IMR-90 (cell line): Measurements from ENCODE around the gene CDH15. TPM values are rescaled to one million over a fixed set of nuclear protein-coding genes. Genes with fewer than 3 reads are reported as not detected.

ENCODE experiments used
- ATAC-seq: fragments of 200-7000 bp; cut with Tn5 transposase; 2 replicates; pipeline ENCODE4 v1.9.1; 2020; ENCODE audit warnings: low read depth, mild to moderate bottlenecking, moderate library complexity
- BruUV-seq: library from RNA; stranded (reverse); fragments of 400-500 nt; replicated peaks from 2 replicates; lab custom pipeline; 2021; lab: Mats Ljungman, UMichigan
- CTCF ChIA-PET: fragments of 300-600 bp; formaldehyde crosslinking; extraction: SDS; loops from one replicate; lab custom pipeline; 2021; ENCODE audit warnings: antibody characterized with exemption; lab: Yijun Ruan, JAX
- POLR2A ChIA-PET: fragments of 300-600 bp; sonication (Branson Sonifier 250); formaldehyde crosslinking; loops from one replicate; lab custom pipeline; 2022; ENCODE audit warnings: antibody characterized with exemption; ENCODE audit not compliant: unreplicated experiment; lab: Charles Lee
- DNase-seq: peaks from one replicate; pipeline ENCODE4 v3.0.0; 2013
- H2AFZ ChIP-seq: replicated peaks from 2 replicates; pipeline ENCODE3; 2013; ENCODE audit warnings: low read length, mild to moderate bottlenecking; ENCODE audit not compliant: poor library complexity
- H2AK5ac ChIP-seq: 2 replicates; pipeline ENCODE4 v1.6.1; 2013; ENCODE audit warnings: low read depth, low read length, inconsistent platforms
- H2AK9ac ChIP-seq: replicated peaks from 2 replicates; pipeline ENCODE3; 2013; ENCODE audit warnings: mild to moderate bottlenecking, low read depth, low read length, moderate library complexity; ENCODE audit not compliant: poor library complexity
- H2BK120ac ChIP-seq: 2 replicates; pipeline ENCODE4 v1.6.1; 2013; ENCODE audit warnings: low read depth, low read length, inconsistent platforms
- H2BK15ac ChIP-seq: 3 replicates; pipeline ENCODE4 v1.6.1; 2013; ENCODE audit warnings: low read depth, low read length, inconsistent platforms
- H2BK20ac ChIP-seq: 2 replicates; pipeline ENCODE4 v1.6.1; 2013; ENCODE audit warnings: low read depth, mild to moderate bottlenecking, inconsistent platforms, low read length, moderate library complexity
- H2BK5ac ChIP-seq: 2 replicates; pipeline ENCODE4 v1.6.1; 2013; ENCODE audit warnings: mild to moderate bottlenecking, low read depth, low read length, inconsistent platforms; ENCODE audit not compliant: poor library complexity, severe bottlenecking
- H3K14ac ChIP-seq: replicated peaks from 2 replicates; pipeline ENCODE4 v1.6.1; 2013; ENCODE audit warnings: low read depth, low read length, inconsistent platforms
- H3K18ac ChIP-seq: 2 replicates; pipeline ENCODE4 v1.6.1; 2013; ENCODE audit warnings: low read depth, low read length, control low read depth
- H3K23ac ChIP-seq: 2 replicates; pipeline ENCODE4 v1.6.1; 2013; ENCODE audit warnings: low read depth, low read length, inconsistent platforms
- H3K27ac ChIP-seq: 2 replicates; pipeline ENCODE4 v1.5.1; 2013; ENCODE audit warnings: mild to moderate bottlenecking, control low read depth, low read length; ENCODE audit not compliant: insufficient read depth
- H3K27me3 ChIP-seq: 2 replicates; pipeline ENCODE4 v1.6.1; 2013; ENCODE audit warnings: low read length; ENCODE audit not compliant: control insufficient read depth, insufficient read depth
- H3K36me3 ChIP-seq: 2 replicates; pipeline ENCODE4 v1.6.1; 2013; ENCODE audit warnings: low read length, mixed read lengths; ENCODE audit not compliant: control insufficient read depth, insufficient read depth
- H3K4ac ChIP-seq: 2 replicates; pipeline ENCODE4 v1.6.1; 2013; ENCODE audit warnings: low read depth, low read length, inconsistent platforms
- H3K4me1 ChIP-seq: 2 replicates; pipeline ENCODE4 v1.6.1; 2013; ENCODE audit warnings: low read length, mixed read lengths; ENCODE audit not compliant: control insufficient read depth, insufficient read depth
- H3K4me2 ChIP-seq: 2 replicates; pipeline ENCODE4 v1.6.1; 2013; ENCODE audit warnings: low read depth, mild to moderate bottlenecking, control low read depth, low read length, moderate library complexity
- H3K4me3 ChIP-seq: 2 replicates; pipeline ENCODE4 v1.5.1; 2013; ENCODE audit warnings: low read depth, mild to moderate bottlenecking, control low read depth, low read length, moderate library complexity; ENCODE audit not compliant: insufficient read depth
- H3K56ac ChIP-seq: 2 replicates; pipeline ENCODE4 v1.6.1; 2013; ENCODE audit warnings: low read length, inconsistent platforms; ENCODE audit not compliant: insufficient read depth; ENCODE audit errors: extremely low read depth
- H3K79me1 ChIP-seq, 2 experiments: 2 replicates each; pipeline ENCODE4 v1.6.1; 2013; ENCODE audit warnings: low read length in 2 of 2, inconsistent platforms in 1 of 2, low read depth in 1 of 2
- H3K9ac ChIP-seq: 2 replicates; pipeline ENCODE4 v1.6.1; 2013; ENCODE audit warnings: low read depth, low read length, control low read depth
- H3K9me1 ChIP-seq: 2 replicates; pipeline ENCODE4 v1.6.1; 2013; ENCODE audit warnings: low read length, inconsistent platforms; ENCODE audit not compliant: insufficient read depth
- H3K9me3 ChIP-seq: 2 replicates; pipeline ENCODE4 v1.6.1; 2013; ENCODE audit warnings: low read length; ENCODE audit not compliant: control insufficient read depth, insufficient read depth
- H4K20me1 ChIP-seq: 2 replicates; pipeline ENCODE4 v1.6.1; 2013; ENCODE audit warnings: low read length, inconsistent platforms; ENCODE audit not compliant: insufficient read depth
- H4K5ac ChIP-seq: 2 replicates; pipeline ENCODE4 v1.6.1; 2013; ENCODE audit warnings: mild to moderate bottlenecking, low read depth, low read length, control low read depth
- H4K8ac ChIP-seq, 2 experiments: 2 replicates each; pipeline ENCODE4 v1.6.1; 2013; ENCODE audit warnings: low read depth in 2 of 2, low read length in 2 of 2, control low read depth in 1 of 2, inconsistent platforms in 1 of 2
- H4K91ac ChIP-seq: 2 replicates; pipeline ENCODE4 v1.6.1; 2013; ENCODE audit warnings: low read depth, low read length, inconsistent platforms; ENCODE audit not compliant: insufficient read depth
- CEBPB ChIP-seq: IDR thresholded peaks from 2 replicates; pipeline ENCODE4 v1.6.1; 2012; ENCODE audit warnings: low read depth, low read length, improper control_type of control experiment
- CTCF ChIP-seq: conservative IDR thresholded peaks from 2 replicates; pipeline ENCODE4 v1.5.1; 2012; ENCODE audit warnings: mild to moderate bottlenecking, low read depth, low read length, improper control_type of control experiment
- MAFK ChIP-seq: IDR thresholded peaks from 2 replicates; pipeline ENCODE4 v1.6.1; 2012; ENCODE audit warnings: low read depth, low read length, improper control_type of control experiment
- RCOR1 ChIP-seq: IDR thresholded peaks from 2 replicates; pipeline ENCODE4 v1.6.1; 2012; ENCODE audit warnings: mild to moderate bottlenecking, low read length, improper control_type of control experiment; ENCODE audit not compliant: insufficient replicate concordance
- RFX5 ChIP-seq: IDR thresholded peaks from 2 replicates; pipeline ENCODE4 v1.8.0; 2012; ENCODE audit warnings: low read depth, mild to moderate bottlenecking, low read length, moderate library complexity
- SMC3 ChIP-seq: fragments of 150-350 bp; IDR thresholded peaks from 2 replicates; pipeline ENCODE4 v1.6.1; 2016; ENCODE audit warnings: low read depth, mild to moderate bottlenecking, antibody characterized with exemption, low read length, moderate library complexity
- WGBS, 2 experiments: methylation state at CpG; one replicate each; pipeline versions ENCODE4 v1.1.5 to v1.1.7; 2013; ENCODE audit warnings: missing lambda C conversion rate in 2 of 2; ENCODE audit not compliant: insufficient read length in 1 of 2; ENCODE audit errors: extremely low coverage in 2 of 2; 5-methylcytosine and 5-hydroxymethylcytosine counted together
- dilution Hi-C: fragments of 300-500 bp; cut with HindIII; formaldehyde crosslinking; loops from one replicate; pipeline ENCODE4 v1.14.3; 2018; ENCODE audit warnings: low sequenced_read_pairs; ENCODE audit not compliant: unreplicated experiment
- in situ Hi-C: fragments of 300-500 bp; cut with MboI; formaldehyde crosslinking; loops from 3 replicates; pipeline ENCODE4 v1.14.3; 2019; ENCODE audit warnings: low sequenced_read_pairs, inconsistent platforms, mixed read lengths
- intact Hi-C: fragments of 100-400 bp; cut with micrococcal nuclease; formaldehyde crosslinking; loops from 2 replicates; pipeline ENCODE4 v1.10.0; 2022
- polyA plus RNA-seq, 3 experiments: library from polyadenylated mRNA; depleted of rRNA; stranded (reverse); fragments of >200 nt; gene quantifications; 2 replicates each; pipeline ENCODE4 v1.2.3, GENCODE V29; 2012; ENCODE audit warnings: low replicate concordance in 1 of 3
- total RNA-seq: library from RNA; depleted of rRNA; stranded (reverse); fragments of >200 nt; gene quantifications from 2 replicates; pipeline ENCODE4 v1.2.3, GENCODE V29; 2012

The CDH15 gene
- total and polyA plus RNA-seq, 2 of the 4 experiments (the other 2 are of a cell fraction), result 0.18 to 0.62 TPM

DNA sequence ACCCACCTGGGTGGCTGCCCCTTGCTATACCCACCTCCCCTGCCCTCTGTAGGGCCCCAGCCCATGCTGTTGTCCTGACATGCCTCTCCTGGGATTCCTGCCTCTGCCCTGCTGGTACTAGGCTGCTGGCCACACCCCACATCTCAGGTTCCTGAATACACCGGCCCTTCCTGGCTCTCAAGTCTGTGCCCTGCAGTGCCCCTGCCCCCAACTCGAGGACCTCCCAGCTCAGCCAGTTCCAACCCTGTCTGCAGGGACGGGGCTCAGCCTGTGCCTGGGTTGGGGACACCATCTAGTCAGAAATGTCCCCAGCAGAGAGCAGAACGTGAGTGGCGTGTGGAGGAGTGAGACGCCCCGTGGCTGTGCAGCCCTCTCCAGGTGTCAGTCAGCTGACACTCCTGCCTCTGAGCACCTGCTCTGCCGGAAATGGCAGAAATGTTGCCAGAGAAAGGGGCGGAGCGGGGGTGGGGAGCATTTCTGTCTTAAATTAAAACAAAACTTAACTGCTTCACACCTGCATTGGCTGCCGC lies 49.2 kb upstream of the CDH15 start:
- intact Hi-C loops (no loop called here), in situ Hi-C loops (no loop called here), dilution Hi-C loops (no loop called here)
- H3K9me1 ChIP-seq, result peaks cover 8% of the 10 kb centered on the region
- H3K36me3 ChIP-seq, result peaks cover 50% of the 10 kb centered on the region
- WGBS, 2 experiments, result 87% methylated on average over 4 of the region's 11 CpGs; no CpG with 5 or more reads in 1 of the 2 experiments
- no peak overlapping the region for H3K27ac ChIP-seq
- DNase-seq (no peak), ATAC-seq (no peak)
- POLR2A ChIA-PET, result no interaction called here
- H3K27me3 ChIP-seq, result no peaks in the 10 kb centered on the region
- H3K4ac ChIP-seq, result no peak overlapping the region
- no peak overlapping the region for H2AK9ac ChIP-seq
- H3K56ac ChIP-seq, result no peak overlapping the region
- H2AK5ac ChIP-seq, result no peak overlapping the region
- peaks cover 3 to 5% of the 10 kb centered on the region in 2 experiments; a peak in 2 of 4 replicates for H3K79me1 ChIP-seq
- H2BK5ac ChIP-seq, result no peak overlapping the region
- H4K8ac ChIP-seq, result no peak overlapping the region
- H2BK15ac ChIP-seq, result no peak overlapping the region
- TF ChIP-seq MAFK, result no peak
- no peak for TF ChIP-seq CEBPB
- TF ChIP-seq RCOR1, result no peak
- TF ChIP-seq SMC3, result no peak
- TF ChIP-seq RFX5, result no peak
- TF ChIP-seq CTCF, result no peak
- no peaks in the 10 kb centered on the region; the same call in 1 of the 2 replicates for H4K20me1 ChIP-seq
- no peak overlapping the region for H3K14ac ChIP-seq
- H2BK120ac ChIP-seq, result no peak overlapping the region
- no TSS peak for BruUV-seq
- H3K4me3 ChIP-seq, result no peak overlapping the region
- peaks cover 2% of the 10 kb centered on the region for H3K9me3 ChIP-seq
- H3K4me2 ChIP-seq, result no peak overlapping the region
- H3K9ac ChIP-seq, result no peak overlapping the region
- no peak overlapping the region for H2BK20ac ChIP-seq
- H3K23ac ChIP-seq, result no peak overlapping the region
- H3K18ac ChIP-seq, result no peak overlapping the region
- H4K91ac ChIP-seq, result no peak overlapping the region
- CTCF ChIA-PET, result no interaction called here
- H2AFZ ChIP-seq, result no peak overlapping the region
- no peak overlapping the region for H4K5ac ChIP-seq
- H3K4me1 ChIP-seq, result no peaks in the 10 kb centered on the region
